Breast epithelium (tissue), 4 donors: Measurements from ENCODE around the gene C1GALT1C1L. TPM values are rescaled to one million over a fixed set of nuclear protein-coding genes. Genes with fewer than 3 reads are reported as not detected.
A peak's percentile ranks its signal among the peaks of the same experiment; 100 is the strongest.

Experiments
- DNase-seq, 2 donors: peaks; one replicate each; pipeline ENCODE4 v3.0.0-alpha.2; 2019; ENCODE audit warnings: low spot score in 2 of 2
- H3K27ac ChIP-seq, 2 donors: fragments of 200-600 bp; sonication (generic) in 1 of 2; one replicate each; pipeline ENCODE4 v1.5.1; 2016 to 2019; ENCODE audit warnings: mild to moderate bottlenecking in 1 of 2
- H3K27me3 ChIP-seq, 2 donors: fragments of 200-600 bp; sonication (generic) in 1 of 2; one replicate each; pipeline versions ENCODE4 v1.5.1 to v1.6.0; 2017 to 2019; ENCODE audit warnings: control low read depth in 1 of 2, mild to moderate bottlenecking in 1 of 2
- H3K36me3 ChIP-seq: fragments of 200-600 bp; one replicate; pipeline ENCODE4 v1.5.1; 2019
- H3K4me1 ChIP-seq, 2 donors: fragments of 200-600 bp; sonication (generic); one replicate each; pipeline ENCODE4 v1.5.1; 2016 to 2019; ENCODE audit warnings: control low read depth in 1 of 2
- H3K4me3 ChIP-seq, 3 donors: fragments of 200-600 bp; sonication (generic); 1 replicate in 2 of 3; 2 replicates in 1 of 3; pipeline ENCODE4 v1.5.1; 2016 to 2019; ENCODE audit warnings: mild to moderate bottlenecking in 3 of 3, moderate library complexity in 2 of 3
- H3K9me3 ChIP-seq, 2 donors: fragments of 200-600 bp; sonication (generic) in 1 of 2; one replicate each; pipeline ENCODE4 v1.5.1; 2016 to 2019; ENCODE audit warnings: control low read depth in 1 of 2
- POLR2A ChIP-seq: fragments of 450-650 bp; IDR thresholded peaks from one replicate; pipeline ENCODE4 v1.6.1; 2016; ENCODE audit warnings: antibody characterized with exemption, mild to moderate bottlenecking, moderate library complexity
- POLR2AphosphoS5 ChIP-seq, 3 donors: sonication (generic); formaldehyde crosslinking; IDR thresholded peaks; one replicate each; pipeline ENCODE4 v1.6.1; 2017; ENCODE audit warnings: antibody characterized with exemption in 3 of 3
- intact Hi-C: fragments of 100-400 bp; cut with DNase I; formaldehyde crosslinking; loops from one replicate; pipeline ENCODE4 v1.15.1; 2023; ENCODE audit warnings: low total_unique reads
- total RNA-seq, 3 donors: library from RNA; depleted of rRNA; stranded (reverse); fragments of >200 nt; gene quantifications; one replicate each; pipeline ENCODE4 v1.1.0, GENCODE V29; 2016
- TF ChIP-seq, protein P1 (sequence below), 3 donors: fragments of 450-650 bp; IDR thresholded peaks; one replicate each; pipeline ENCODE4 v1.5.1; 2016 to 2017; ENCODE audit warnings: antibody characterized with exemption in 3 of 3, mild to moderate bottlenecking in 3 of 3, moderate library complexity in 3 of 3

C1GALT1C1L gene
- total RNA-seq, 3 donors from 2014 or later: 2.0 to 2.9 (median 2.0) TPM

DNA sequence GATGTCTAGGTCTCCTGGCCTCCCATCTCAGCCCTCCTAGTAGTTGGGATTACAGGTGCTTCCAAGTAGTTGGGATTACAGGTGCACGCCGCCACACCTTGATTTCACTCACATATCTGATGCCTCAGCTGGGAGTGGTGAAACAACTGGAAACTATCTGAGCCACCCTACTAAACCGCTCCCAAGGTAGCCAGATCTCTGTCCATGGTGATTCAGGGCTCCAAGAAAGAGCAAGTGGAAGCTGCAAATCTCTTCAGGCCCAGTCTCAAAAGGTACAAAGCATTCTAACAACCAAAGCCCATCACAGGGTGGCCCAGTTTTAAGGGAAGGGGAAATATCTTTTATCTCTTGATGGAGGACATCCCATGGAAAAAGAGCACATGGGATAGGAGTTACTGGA, 19.0 kb downstream of the C1GALT1C1L start:
- no peak for TF ChIP-seq POLR2AphosphoS5 (IDR thresholded peaks at IDR 0.05)
- TF ChIP-seq POLR2A: no peak
- no peak for DNase-seq
- intact Hi-C loops: no loop called here
- no peak overlapping the region for H3K4me3 ChIP-seq
- no peaks in the 10 kb centered on the region for H3K9me3 ChIP-seq
- no peak overlapping the region for H3K27ac ChIP-seq
- H3K36me3 ChIP-seq: no peaks in the 10 kb centered on the region
- H3K4me1 ChIP-seq: no peaks in the 10 kb centered on the region
- H3K27me3 ChIP-seq: no peaks in the 10 kb centered on the region

DNA sequence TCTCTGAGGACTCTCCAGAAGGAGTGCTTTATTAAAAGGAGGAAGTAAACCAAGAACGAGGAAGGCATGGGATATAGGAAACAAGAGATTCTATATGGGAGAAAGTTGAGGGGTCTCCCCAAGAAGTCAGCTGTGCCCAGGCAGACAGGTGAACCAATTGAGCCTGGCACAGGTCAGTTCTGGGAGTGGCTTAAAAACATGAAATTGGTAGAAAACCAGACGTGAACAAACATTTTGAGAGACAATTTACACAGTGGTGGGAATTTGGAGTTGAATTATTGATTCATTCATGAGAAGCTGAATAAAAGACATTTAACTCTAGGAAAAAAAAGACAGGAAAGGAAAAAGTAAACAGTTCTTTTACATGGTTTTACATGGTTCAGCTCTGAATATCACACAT, 22.7 kb downstream of the C1GALT1C1L start:
- intact Hi-C loops: no loop called here
- TF ChIP-seq, protein P1, sequence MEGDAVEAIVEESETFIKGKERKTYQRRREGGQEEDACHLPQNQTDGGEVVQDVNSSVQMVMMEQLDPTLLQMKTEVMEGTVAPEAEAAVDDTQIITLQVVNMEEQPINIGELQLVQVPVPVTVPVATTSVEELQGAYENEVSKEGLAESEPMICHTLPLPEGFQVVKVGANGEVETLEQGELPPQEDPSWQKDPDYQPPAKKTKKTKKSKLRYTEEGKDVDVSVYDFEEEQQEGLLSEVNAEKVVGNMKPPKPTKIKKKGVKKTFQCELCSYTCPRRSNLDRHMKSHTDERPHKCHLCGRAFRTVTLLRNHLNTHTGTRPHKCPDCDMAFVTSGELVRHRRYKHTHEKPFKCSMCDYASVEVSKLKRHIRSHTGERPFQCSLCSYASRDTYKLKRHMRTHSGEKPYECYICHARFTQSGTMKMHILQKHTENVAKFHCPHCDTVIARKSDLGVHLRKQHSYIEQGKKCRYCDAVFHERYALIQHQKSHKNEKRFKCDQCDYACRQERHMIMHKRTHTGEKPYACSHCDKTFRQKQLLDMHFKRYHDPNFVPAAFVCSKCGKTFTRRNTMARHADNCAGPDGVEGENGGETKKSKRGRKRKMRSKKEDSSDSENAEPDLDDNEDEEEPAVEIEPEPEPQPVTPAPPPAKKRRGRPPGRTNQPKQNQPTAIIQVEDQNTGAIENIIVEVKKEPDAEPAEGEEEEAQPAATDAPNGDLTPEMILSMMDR (IDR thresholded peaks at IDR 0.05): no peak
- no peak for TF ChIP-seq POLR2A
- TF ChIP-seq POLR2AphosphoS5 (IDR thresholded peaks at IDR 0.05): no peak
- Histone ChIP-seq H3K4me1 (no peaks in the 10 kb centered on the region), H3K27ac (no peak overlapping the region), H3K4me3 (no peak overlapping the region), H3K36me3 (no peaks in the 10 kb centered on the region), H3K27me3 (no peaks in the 10 kb centered on the region), H3K9me3 (no peaks in the 10 kb centered on the region)
- no peak for DNase-seq

DNA sequence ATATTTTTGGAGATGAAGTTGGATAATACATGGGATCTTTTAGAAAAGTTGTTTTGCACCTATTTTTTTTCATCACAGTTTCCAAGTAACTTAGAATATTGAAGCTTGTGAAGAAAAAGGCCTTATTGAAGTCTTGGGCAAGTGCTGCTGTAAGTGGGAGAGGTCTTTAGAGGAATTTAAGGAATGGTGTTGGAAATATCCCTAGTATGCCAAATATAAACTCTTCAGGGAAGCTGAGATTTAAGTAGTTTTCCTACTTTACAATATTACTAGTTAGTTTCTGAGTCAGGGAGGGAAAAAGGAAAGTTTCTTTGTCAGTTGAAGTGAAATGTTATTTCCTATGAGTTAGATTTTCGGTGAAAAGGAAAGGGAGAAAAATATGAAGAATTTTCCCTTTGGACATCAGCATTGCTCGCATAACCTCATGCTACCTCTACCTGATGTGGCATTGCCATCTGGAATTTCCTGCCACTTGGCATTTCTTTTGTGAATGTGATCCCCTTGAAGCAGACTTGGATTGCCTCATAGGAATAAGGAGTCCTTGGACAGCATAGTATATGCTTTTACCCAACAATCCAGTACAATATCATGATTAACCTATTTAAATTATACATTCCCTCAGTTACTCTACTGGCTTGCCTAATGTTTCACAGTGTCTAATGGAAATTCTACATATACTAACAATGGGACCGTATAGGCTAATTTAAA, 27.1 kb downstream of the C1GALT1C1L start:
- TF ChIP-seq POLR2AphosphoS5 (IDR thresholded peaks at IDR 0.05) (no peak), POLR2A (no peak)
- TF ChIP-seq, protein P1 (IDR thresholded peaks at IDR 0.05): no peak
- no peaks in the 10 kb centered on the region for H3K27me3 ChIP-seq
- no peak overlapping the region for H3K4me3 ChIP-seq
- intact Hi-C loops: no loop called here
- no peaks in the 10 kb centered on the region for H3K36me3 ChIP-seq
- no peak for DNase-seq
- peak overlapping the region; percentile 4 to 30 for H3K27ac ChIP-seq
- H3K4me1 ChIP-seq: no peaks in the 10 kb centered on the region
- no peaks in the 10 kb centered on the region for H3K9me3 ChIP-seq

DNA sequence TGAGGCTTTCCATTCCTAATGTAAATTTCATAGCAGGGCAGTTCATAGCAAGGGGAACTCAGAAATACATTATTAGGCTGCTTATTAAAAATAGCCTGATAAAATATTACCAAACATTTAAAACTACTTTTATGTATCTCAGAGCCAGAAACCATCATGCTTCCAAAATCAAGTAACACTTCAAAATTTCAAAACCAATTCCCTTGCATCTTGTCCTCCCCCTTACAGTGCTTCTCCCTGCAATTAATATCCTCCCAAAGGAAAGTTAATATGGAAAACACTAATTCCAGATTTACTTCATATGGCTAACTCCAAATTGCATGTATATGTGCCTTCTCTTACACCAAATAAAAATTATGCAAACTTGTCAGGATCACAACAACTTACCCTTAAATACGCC, 32.5 kb downstream of the C1GALT1C1L start:
- TF ChIP-seq POLR2AphosphoS5 (IDR thresholded peaks at IDR 0.05) (no peak), POLR2A (no peak)
- TF ChIP-seq, protein P1 (IDR thresholded peaks at IDR 0.05): no peak
- Histone ChIP-seq H3K4me3 (no peak overlapping the region), H3K9me3 (no peaks in the 10 kb centered on the region), H3K27me3 (no peaks in the 10 kb centered on the region), H3K4me1 (no peaks in the 10 kb centered on the region), H3K36me3 (no peaks in the 10 kb centered on the region), H3K27ac (no peak overlapping the region)
- intact Hi-C loops: no loop called here
- no peak for DNase-seq

DNA sequence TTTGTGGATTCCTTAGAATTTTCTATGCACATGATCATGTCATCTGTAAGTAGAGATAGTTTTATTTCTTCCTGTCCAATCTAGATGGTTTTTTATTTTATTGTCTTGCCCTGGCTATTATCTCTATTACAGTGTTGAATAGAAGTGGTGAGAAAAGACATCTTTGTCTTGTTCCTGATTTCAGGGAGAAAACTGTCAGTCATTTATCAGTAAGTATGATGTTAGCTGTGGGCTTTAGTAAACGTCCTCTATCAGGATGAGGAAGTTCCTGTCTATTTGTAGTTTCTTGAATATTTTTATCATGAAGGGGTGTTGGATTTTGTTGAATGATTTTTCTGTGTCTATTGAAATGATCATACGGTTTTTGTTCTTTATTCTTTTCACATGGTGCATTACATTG, 33.9 kb downstream of the C1GALT1C1L start:
- Histone ChIP-seq H3K4me1 (no peaks in the 10 kb centered on the region), H3K27ac (no peak overlapping the region), H3K36me3 (no peaks in the 10 kb centered on the region), H3K27me3 (no peaks in the 10 kb centered on the region), H3K4me3 (no peak overlapping the region), H3K9me3 (no peaks in the 10 kb centered on the region)
- intact Hi-C loops: no loop called here
- TF ChIP-seq, protein P1 (IDR thresholded peaks at IDR 0.05): no peak
- TF ChIP-seq POLR2A: no peak
- TF ChIP-seq POLR2AphosphoS5 (IDR thresholded peaks at IDR 0.05): no peak
- DNase-seq: no peak
